ENCODE data around the gene WNT10A.

WNT10A gene

DNA sequence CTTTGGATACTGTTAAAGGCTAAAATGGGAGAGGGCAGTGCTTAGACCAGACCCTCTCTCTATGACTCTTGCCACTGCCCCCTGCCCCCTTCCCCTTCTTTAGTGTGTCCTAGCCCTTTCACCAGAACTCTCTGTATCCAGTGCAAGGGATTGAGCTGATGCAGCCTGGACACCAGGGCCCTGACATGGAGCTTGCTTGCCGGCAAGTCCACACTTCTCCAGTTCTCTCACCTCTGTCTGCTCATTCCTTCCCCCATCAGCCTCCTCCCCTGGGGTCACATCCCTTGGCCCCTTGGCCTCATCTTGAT is 22.6 kb upstream of the WNT10A start:
- DNase-seq, result no peak

DNA sequence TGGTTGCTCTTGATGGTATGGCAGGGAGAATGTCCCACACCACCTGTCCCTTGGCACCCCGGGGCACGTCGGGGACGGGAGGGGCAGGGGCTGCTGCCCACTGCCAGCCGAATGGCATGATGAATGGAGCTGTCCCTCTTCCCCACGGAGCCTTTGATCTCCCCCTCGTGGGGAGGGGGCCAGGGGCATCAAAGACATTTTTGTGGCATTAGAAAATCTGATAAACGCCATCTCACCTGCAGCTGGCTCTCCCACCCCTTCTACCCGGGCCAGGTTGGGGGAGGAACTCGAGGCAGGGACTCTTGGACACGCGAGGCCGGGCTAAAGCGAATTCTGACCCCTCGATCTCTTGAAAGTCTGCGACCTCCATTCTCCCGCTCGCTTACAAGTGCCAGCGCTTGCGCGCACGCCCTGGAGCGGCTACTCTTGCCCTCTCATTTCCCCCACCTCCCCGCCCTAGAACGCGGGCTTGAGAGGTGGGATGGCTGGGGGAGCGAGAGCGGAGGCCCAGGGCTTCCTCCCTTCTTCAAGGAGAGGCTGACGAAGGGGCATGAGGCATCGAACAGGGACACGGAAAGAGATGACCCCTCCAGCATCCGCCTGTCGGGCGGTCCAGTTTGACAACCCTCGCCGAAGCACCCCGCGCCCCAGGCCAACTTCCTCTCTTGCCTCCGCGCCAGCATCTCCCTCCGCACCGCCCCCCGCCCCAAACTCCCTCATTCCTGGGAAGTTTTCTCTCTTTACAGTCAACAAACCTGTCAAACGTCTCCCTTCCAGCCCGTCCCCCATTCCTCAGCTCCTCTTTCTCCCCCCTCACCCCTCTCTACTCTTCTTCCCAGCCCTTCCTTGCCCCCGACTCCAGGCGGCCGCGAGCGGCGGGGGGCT is 21.7 kb upstream of the WNT10A start:
- DNase-seq, result no peak

- no peak for DNase-seq
Observed at GRCh38 chr2:218859556-218859987, 21.1 kb upstream of the WNT10A start, which contains the start of gene WNT6. TSS of gene WNT6 (plus strand) at chr2:218859805. CDS start at chr2:218860038, 233 bp downstream.

DNA sequence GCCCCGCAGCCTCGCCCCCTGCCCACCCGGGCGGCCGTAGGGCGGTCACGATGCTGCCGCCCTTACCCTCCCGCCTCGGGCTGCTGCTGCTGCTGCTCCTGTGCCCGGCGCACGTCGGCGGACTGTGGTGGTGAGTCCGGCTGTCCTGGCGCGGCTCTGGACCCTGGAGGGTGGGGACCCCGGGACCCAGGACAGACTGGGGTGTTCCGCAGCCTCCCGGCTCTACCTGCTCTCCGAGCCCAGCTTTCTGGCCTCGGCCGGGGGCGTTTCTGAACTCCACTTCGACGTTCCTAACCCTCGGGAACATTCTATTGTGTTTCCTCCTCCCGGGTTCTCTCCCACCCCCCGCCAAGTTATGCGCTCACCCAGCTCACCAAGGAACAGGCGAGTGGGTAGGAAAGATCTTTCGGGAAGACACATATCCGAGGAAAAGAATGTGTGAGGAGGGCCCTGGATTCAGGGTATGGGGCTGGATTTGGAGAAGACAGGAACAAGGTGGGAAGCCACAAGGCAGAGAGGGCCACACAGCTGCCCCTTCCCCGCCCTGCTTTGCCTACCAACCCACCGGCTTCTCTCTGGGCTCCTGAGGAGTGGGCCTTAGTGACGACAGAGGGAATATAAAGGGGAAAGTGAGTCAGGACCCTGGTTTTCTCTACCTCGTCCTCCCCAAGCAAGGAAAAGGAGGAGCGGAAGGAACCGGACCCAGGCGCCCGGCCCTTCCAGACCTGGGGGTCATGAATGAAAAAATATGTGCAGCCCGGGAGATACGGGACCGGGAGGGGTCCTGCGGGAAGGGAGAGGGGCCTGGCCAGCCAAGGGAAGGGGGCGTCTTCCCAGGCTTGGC is 20.4 kb upstream of the WNT10A start:
- no peak for DNase-seq

- DNase-seq, result no peak
Observed at GRCh38 chr2:218860950-218861381, 19.7 kb upstream of the WNT10A start.

DNA sequence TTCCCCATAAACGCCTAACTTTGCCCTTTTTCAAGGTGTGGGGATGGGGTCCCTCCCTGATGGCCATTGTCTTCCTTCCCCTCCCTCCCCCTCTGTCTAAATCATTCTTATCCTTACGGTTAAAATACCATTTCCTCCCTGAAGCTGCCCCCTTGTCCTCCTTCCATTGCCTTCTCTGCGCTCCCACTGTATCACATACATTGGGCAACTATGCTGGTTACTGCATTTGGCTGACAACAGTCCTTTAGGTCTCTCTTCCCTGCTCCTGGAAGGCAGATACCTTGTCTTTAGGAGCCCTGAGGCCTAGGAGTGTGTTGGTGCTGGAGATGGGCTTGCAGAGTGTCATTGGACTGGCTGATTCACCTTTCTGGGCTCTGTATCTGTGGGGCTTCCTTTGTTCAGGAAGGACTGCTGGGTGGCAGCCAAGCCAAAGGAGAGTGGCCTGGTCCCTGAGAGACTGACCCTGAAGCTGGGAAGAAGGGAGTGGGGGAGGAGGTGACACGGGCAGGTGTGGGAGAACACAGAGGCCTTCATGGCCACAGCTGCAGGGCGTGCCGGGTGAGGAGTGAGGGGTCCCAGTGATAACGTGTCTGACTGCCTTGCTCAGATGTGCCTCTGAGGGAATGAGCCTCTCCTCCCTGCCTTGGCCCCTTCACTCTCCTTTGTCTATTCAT is 18.9 kb upstream of the WNT10A start:
- DNase-seq, result no peak

DNA sequence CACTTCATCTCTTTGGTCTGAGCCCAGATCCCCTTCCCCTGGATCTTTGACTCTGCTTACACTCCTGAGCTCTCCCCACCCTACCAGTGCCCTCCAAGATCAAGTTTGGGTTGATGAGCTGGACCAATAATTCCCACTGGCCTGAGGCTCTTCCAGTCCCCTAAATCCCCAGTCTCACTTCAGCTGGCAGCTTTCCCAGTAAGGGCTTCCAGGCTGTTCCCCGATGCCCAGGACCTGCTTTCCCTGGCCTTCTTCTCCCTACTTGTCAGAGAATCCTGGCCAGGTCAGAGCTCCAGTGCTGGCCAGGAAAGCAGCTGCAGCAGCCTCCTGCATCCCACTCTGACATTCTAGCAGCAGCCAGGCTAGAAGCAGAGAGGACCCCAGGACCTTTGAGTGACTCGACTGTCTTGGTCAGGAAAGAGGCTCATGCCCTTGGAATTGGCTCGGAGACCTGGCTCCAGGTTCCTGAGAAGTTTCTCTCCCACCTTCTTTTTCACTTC is 17.6 kb upstream of the WNT10A start:
- no peak for DNase-seq

- no peak for DNase-seq
Observed at GRCh38 chr2:218865396-218865795, 15.3 kb upstream of the WNT10A start.

GRCh38 chr2:218865999-218866398 is 14.7 kb upstream of the WNT10A start:
- DNase-seq, result no peak

GRCh38 chr2:218867900-218868299 is 12.8 kb upstream of the WNT10A start:
- no peak for DNase-seq

DNA sequence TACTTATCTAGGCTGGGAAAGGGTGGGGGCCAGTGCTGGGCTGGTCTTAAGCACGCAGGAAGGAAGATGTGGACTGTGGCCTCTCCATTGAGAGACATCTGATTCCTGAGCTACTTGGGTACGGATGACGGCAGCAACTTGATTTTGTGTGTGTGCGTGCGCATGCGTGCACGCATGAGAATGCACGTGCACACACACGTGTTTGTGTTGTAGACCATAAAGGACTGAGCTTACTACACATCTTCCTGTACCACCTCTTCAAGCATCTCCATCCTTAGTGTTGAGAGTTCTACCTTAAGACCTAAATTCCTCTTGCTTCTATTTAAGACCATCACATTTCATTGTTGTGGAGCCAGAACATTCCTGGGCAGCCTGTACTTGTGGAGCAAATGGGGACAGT is 11.6 kb upstream of the WNT10A start:
- DNase-seq, result no peak

GRCh38 chr2:218870984-218871344 is 9.7 kb upstream of the WNT10A start:
- DNase-seq, result peak; percentile 7

DNA sequence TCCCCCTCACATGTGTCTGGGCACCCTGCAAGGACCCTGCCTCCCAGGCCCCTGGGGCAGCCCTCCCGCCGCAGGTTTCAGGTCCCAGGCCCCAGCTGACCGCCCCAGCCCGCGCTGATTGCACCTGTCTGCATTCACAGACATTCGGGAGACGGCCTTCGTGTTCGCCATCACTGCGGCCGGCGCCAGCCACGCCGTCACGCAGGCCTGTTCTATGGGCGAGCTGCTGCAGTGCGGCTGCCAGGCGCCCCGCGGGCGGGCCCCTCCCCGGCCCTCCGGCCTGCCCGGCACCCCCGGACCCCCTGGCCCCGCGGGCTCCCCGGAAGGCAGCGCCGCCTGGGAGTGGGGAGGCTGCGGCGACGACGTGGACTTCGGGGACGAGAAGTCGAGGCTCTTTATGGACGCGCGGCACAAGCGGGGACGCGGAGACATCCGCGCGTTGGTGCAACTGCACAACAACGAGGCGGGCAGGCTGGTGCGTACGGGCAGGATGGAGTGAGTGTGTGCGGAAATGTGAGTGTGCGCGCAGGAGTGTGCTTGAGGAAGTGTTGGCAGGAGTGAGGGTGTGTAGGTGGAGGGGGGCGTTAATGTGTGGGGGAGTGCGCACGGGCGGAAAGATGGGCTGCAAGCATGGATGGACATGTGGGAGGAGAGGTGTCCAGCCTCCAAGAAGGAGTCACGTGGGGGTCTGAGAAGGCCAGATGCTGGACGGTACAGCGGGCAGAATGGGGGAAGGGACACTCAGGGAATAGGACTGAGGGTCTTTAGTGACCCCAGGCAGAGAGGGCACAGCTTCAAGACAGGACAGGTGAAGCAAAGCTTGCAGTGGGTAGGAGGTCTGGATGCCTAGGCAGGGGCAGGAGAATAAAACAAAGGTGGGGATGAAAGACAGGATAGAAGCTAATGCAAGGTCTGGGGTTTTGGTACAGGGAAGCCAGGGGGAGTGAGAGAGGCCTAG is 9.0 kb upstream of the WNT10A start:
- DNase-seq, result peak; percentile 31

DNA sequence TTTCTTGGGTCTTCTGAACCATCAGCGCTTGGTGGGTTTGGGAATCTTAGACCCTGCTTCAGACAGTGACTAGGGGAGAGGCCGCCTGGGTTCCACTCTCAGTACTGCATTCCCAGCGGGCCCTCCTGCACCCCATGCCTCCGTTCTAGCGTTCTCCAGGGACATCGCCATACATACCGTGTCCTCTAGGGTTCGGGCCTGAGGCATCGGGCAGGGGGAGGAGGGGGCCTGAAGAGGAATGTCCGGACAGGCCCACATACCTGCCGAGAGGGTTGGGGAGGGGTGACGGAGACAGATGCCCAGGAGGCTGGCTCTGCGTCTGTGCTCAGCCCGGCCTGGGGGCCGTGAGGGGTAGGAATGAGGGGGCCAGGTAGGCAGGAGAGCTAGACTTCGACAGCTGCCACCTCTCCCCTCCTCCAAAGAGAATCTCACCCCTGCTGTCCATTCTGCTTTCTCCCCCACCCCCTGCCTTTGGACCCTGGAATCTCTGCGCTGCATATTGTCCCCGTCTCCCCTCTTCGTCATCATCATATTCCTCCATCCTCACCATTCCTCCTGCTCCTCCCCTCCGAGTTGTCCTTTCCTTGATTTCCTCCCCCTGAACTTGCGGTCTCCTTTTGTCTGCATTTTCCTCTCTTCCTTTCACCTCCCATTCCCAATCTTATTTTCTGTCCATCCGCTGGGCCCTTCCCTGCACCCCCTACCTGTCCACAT is 7.8 kb upstream of the WNT10A start:
- DNase-seq, result no peak

DNA sequence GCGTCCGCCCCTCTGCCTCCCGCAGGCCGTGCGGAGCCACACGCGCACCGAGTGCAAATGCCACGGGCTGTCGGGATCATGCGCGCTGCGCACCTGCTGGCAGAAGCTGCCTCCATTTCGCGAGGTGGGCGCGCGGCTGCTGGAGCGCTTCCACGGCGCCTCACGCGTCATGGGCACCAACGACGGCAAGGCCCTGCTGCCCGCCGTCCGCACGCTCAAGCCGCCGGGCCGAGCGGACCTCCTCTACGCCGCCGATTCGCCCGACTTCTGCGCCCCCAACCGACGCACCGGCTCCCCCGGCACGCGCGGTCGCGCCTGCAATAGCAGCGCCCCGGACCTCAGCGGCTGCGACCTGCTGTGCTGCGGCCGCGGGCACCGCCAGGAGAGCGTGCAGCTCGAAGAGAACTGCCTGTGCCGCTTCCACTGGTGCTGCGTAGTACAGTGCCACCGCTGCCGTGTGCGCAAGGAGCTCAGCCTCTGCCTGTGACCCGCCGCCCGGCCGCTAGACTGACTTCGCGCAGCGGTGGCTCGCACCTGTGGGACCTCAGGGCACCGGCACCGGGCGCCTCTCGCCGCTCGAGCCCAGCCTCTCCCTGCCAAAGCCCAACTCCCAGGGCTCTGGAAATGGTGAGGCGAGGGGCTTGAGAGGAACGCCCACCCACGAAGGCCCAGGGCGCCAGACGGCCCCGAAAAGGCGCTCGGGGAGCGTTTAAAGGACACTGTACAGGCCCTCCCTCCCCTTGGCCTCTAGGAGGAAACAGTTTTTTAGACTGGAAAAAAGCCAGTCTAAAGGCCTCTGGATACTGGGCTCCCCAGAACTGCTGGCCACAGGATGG is 7.1 kb upstream of the WNT10A start:
- no peak for DNase-seq

DNA sequence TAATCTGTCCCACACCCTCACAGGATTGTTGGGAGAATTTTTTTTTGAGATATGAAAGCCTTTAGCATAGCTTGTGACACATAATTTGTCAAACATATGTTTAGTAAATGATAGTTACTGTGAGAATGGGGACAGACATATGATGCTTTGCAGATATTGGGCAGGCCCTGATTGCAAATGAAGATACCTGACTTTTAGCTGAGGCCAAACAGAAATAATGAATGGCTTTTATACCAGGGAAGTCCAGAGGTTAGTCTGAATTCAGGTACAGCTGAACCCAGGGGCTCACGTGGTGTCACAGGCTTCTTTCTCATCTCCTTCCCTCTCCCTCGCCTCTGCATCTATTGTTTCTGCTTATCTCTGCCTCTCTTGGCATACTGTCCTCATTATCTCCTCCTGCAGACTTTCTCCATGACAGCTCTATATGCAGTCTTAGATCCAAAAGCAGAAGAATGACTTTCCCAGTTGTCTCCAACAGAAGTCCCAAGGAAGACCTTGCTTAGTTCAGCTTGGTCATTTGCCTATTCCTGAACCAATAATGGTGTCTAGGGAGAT is 4.9 kb upstream of the WNT10A start:
- no peak for DNase-seq

- peak; percentile 85 for DNase-seq
Observed at GRCh38 chr2:218876562-218877219, 4.0 kb upstream of the WNT10A start.

- DNase-seq, result no peak
Observed at GRCh38 chr2:218877331-218877730, 3.3 kb upstream of the WNT10A start.

- DNase-seq, result no peak
Observed at GRCh38 chr2:218877891-218878290, 2.8 kb upstream of the WNT10A start.

DNA sequence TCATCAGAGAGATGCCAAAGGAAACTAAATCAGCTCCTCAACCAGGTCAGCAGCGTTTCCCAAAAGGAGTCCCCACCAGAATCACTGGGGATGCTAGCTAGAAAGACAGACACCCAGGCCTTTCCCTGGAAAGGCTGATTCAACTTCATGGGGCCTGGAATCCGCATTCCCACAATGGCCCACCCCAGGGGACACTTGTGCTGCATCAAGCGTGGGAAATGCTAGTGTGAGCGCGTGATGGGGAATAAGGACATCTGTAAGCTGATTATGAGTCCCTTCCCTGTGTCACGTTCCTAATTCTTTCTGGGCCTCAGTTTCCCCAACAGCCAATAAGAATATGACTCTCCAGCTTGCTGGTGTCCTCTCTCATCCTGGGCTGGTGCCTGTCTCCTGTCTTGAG is 2.2 kb upstream of the WNT10A start:
- no peak for DNase-seq
